K562 (cell line): ENCODE data around the gene POU2F1. TPM values are rescaled to one million over a fixed set of nuclear protein-coding genes. Genes with fewer than 3 reads are reported as not detected.

Experiments used
- HMBOX1 ChIP-seq: sonication (generic); IDR thresholded peaks from 2 replicates; pipeline ENCODE4 v1.6.1; 2016
- HNRNPLL ChIP-seq: fragments of 200-400 bp; formaldehyde crosslinking; IDR thresholded peaks from 2 replicates; pipeline ENCODE4 v1.6.1; 2017; ENCODE audit warnings: low read length, low read depth, mild to moderate bottlenecking; ENCODE audit not compliant: poor library complexity, severe bottlenecking
- IFI16 ChIP-seq: fragments of 250-450 bp; sonication (Bioruptor Pico); IDR thresholded peaks from 2 replicates; pipeline ENCODE4 v2.1.2; 2022; ENCODE audit warnings: mild to moderate bottlenecking, inconsistent platforms
- RAD21 ChIP-seq, 2 experiments: fragments of 250-450 bp in 1 of 2; fragments of 450-650 bp in 1 of 2; sonication (Bioruptor Pico) in 1 of 2; formaldehyde crosslinking in 1 of 2; IDR thresholded peaks in 1 of 2; conservative IDR thresholded peaks in 1 of 2; 2 replicates each; pipeline versions ENCODE4 v1.4.0 to v1.8.0; 2020 to 2022; ENCODE audit warnings: mild to moderate bottlenecking in 2 of 2, moderate library complexity in 1 of 2
- SIN3A ChIP-seq, 2 experiments: fragments of 150-350 bp in 1 of 2; IDR thresholded peaks; 2 replicates each; pipeline ENCODE4 v1.6.1; 2011 to 2016; ENCODE audit warnings: borderline replicate concordance in 2 of 2, low read depth in 2 of 2, low read length in 2 of 2, mild to moderate bottlenecking in 2 of 2, moderate library complexity in 2 of 2; ENCODE audit not compliant: control insufficient read depth in 1 of 2
- ZBED1 ChIP-seq: IDR thresholded peaks from 2 replicates; pipeline ENCODE4 v1.6.1; 2014
- ZBTB17 ChIP-seq: fragments of 450-650 bp; formaldehyde crosslinking; IDR thresholded peaks from 2 replicates; pipeline ENCODE4 v1.4.0; 2020; ENCODE audit warnings: mild to moderate bottlenecking
- ZHX1 ChIP-seq: fragments of 150-350 bp; conservative IDR thresholded peaks from 2 replicates; pipeline ENCODE4 v1.6.1; 2014; ENCODE audit warnings: low read length
- ZNF232 ChIP-seq: sonication (generic); formaldehyde crosslinking; IDR thresholded peaks from 2 replicates; pipeline ENCODE4 v1.8.0; 2022; ENCODE audit warnings: mild to moderate bottlenecking, missing genetic modification reagents
- ZNF584 ChIP-seq: fragments of 200-800 bp; sonication (Bioruptor generic); IDR thresholded peaks from 2 replicates; pipeline ENCODE4 v1.6.1; 2016; ENCODE audit warnings: low read depth, mild to moderate bottlenecking, missing genetic modification characterization, missing compliant biosample characterization
- polyA plus RNA-seq, 8 experiments: library from polyadenylated mRNA; depleted of rRNA in 4 of 8; stranded (reverse) in 5 of 8; unstranded in 3 of 8; fragments of >200 nt; fragmentation: Nextera tagmentation in 2 of 8; fragmentation: Illumina TruSeq in 1 of 8; extraction: Ambion mirVana in 2 of 8; extraction: Trizol in 1 of 8; gene quantifications; 2 replicates each; pipeline versions ENCODE4 v1.2.1 to v1.2.3, GENCODE V29; 2011 to 2014; ENCODE audit warnings: inconsistent platforms in 1 of 8, missing spikeins in 1 of 8
- total RNA-seq, 7 experiments: library from RNA; depleted of rRNA in 6 of 7; stranded (reverse); fragments of >200 nt in 6 of 7; fragmentation: Illumina TruSeq in 2 of 7; extraction: Trizol in 2 of 7; gene quantifications; 2 replicates each; pipeline versions ENCODE4 v1.2.1 to v1.2.3, GENCODE V29; 2011 to 2021; ENCODE audit warnings: low replicate concordance in 1 of 7

The POU2F1 gene
- total and polyA plus RNA-seq, 9 of the 15 experiments (the other 6 are each of a cell fraction or from before 2014, with no cell fraction given): 2.6 to 22.3 (median 8.8) TPM

GRCh38 chr1:167191958-167192357 is 28.7 kb upstream of the POU2F1 start (continued):
- TF ChIP-seq ZNF584 (CRISPR knock-in tag) (no peak), HMBOX1 (no peak), ZBTB17 (CRISPR knock-in tag) (no peak), IFI16 (CRISPR knock-in tag) (no peak), SIN3A (IDR thresholded peaks at IDR 0.05; ENCODE audit: borderline replicate concordance in 2 of 2, control insufficient read depth in 1 of 2, low read depth in 2 of 2, low read length in 2 of 2) (no peak), ZBED1 (no peak), RAD21 (CRISPR knock-in tag; conservative IDR thresholded peaks at IDR 0.05 in 1 of 2, IDR thresholded peaks at IDR 0.05 in 1 of 2) (no peak), ZHX1 (no peak), ZNF232 (CRISPR knock-in tag) (no peak), HNRNPLL (no peak)
